ENCODE measurements around the gene RPTOR.
"Not testable (repeated sequence)": the region's sequence is repeated elsewhere in the genome, so short reads cannot be mapped to it uniquely, and the experiment has no call there.

The RPTOR gene

GRCh38 chr17:80696456-80696855 is 151.8 kb downstream of the RPTOR start:
- no peak overlapping the region for H3K27ac ChIP-seq (ENCODE audit: low read depth, low read length)
- no peaks in the 10 kb centered on the region for H3K27me3 ChIP-seq (ENCODE audit: control insufficient read depth in 5 of 5, insufficient read depth in 4 of 5, low read length in 5 of 5)
- no peak overlapping the region for H3K4me3 ChIP-seq (ENCODE audit: low read depth in 1 of 5, low read length in 5 of 5)
- no peaks in the 10 kb centered on the region for H3K9me3 ChIP-seq (ENCODE audit: control insufficient read depth in 5 of 5, low read length in 5 of 5)
- peaks cover 2 to 36% (median 32%) of the 10 kb centered on the region in 5 donors for H3K4me1 ChIP-seq (ENCODE audit: control insufficient read depth in 5 of 5, insufficient read depth in 5 of 5, low read length in 5 of 5)
- peaks cover 0 to 2% (median 0%) of the 10 kb centered on the region in 5 donors for H3K36me3 ChIP-seq (ENCODE audit: control insufficient read depth in 5 of 5, insufficient read depth in 5 of 5, low read length in 5 of 5)
- no peak overlapping the region for H3K9ac ChIP-seq (ENCODE audit: low read length in 5 of 5)

GRCh38 chr17:80696964-80697363 is 152.3 kb downstream of the RPTOR start:
- H3K9me3 ChIP-seq (ENCODE audit: control insufficient read depth in 5 of 5, low read length in 5 of 5), result no peaks in the 10 kb centered on the region
- no peak overlapping the region for H3K9ac ChIP-seq (ENCODE audit: low read length in 5 of 5)
- H3K27me3 ChIP-seq (ENCODE audit: control insufficient read depth in 5 of 5, insufficient read depth in 4 of 5, low read length in 5 of 5), result no peaks in the 10 kb centered on the region
- H3K4me3 ChIP-seq (ENCODE audit: low read depth in 1 of 5, low read length in 5 of 5), result no peak overlapping the region
- H3K27ac ChIP-seq (ENCODE audit: low read depth, low read length), result no peak overlapping the region
- peaks cover 2 to 36% (median 32%) of the 10 kb centered on the region in 5 donors for H3K4me1 ChIP-seq (ENCODE audit: control insufficient read depth in 5 of 5, insufficient read depth in 5 of 5, low read length in 5 of 5)
- peaks cover 0 to 2% (median 0%) of the 10 kb centered on the region in 5 donors for H3K36me3 ChIP-seq (ENCODE audit: control insufficient read depth in 5 of 5, insufficient read depth in 5 of 5, low read length in 5 of 5)

GRCh38 chr17:80698297-80698696 is 153.7 kb downstream of the RPTOR start:
- no peaks in the 10 kb centered on the region for H3K36me3 ChIP-seq (ENCODE audit: control insufficient read depth in 5 of 5, insufficient read depth in 5 of 5, low read length in 5 of 5)
- H3K27ac ChIP-seq (ENCODE audit: low read depth, low read length), result no peak overlapping the region
- peaks cover 2 to 36% (median 32%) of the 10 kb centered on the region in 5 donors for H3K4me1 ChIP-seq (ENCODE audit: control insufficient read depth in 5 of 5, insufficient read depth in 5 of 5, low read length in 5 of 5)
- no peak overlapping the region for H3K4me3 ChIP-seq (ENCODE audit: low read depth in 1 of 5, low read length in 5 of 5)
- no peaks in the 10 kb centered on the region for H3K9me3 ChIP-seq (ENCODE audit: control insufficient read depth in 5 of 5, low read length in 5 of 5)
- H3K27me3 ChIP-seq (ENCODE audit: control insufficient read depth in 5 of 5, insufficient read depth in 4 of 5, low read length in 5 of 5), result no peaks in the 10 kb centered on the region
- H3K9ac ChIP-seq (ENCODE audit: low read length in 5 of 5), result no peak overlapping the region

- H3K4me1 ChIP-seq (ENCODE audit: control insufficient read depth in 5 of 5, insufficient read depth in 5 of 5, low read length in 5 of 5), result peaks cover 2 to 30% (median 28%) of the 10 kb centered on the region in 5 donors
- not testable (repeated sequence) for H3K4me3 ChIP-seq (ENCODE audit: low read depth in 1 of 5, low read length in 5 of 5); H3K9ac ChIP-seq (ENCODE audit: low read length in 5 of 5); H3K27me3 ChIP-seq (ENCODE audit: control insufficient read depth in 5 of 5, insufficient read depth in 4 of 5, low read length in 5 of 5); H3K9me3 ChIP-seq (ENCODE audit: control insufficient read depth in 5 of 5, low read length in 5 of 5); H3K36me3 ChIP-seq (ENCODE audit: control insufficient read depth in 5 of 5, insufficient read depth in 5 of 5, low read length in 5 of 5); H3K27ac ChIP-seq (ENCODE audit: low read depth, low read length)
Observed at GRCh38 chr17:80699205-80699604, 154.6 kb downstream of the RPTOR start.

- Histone ChIP-seq H3K9ac (ENCODE audit: low read length in 5 of 5) (no peak overlapping the region), H3K36me3 (ENCODE audit: control insufficient read depth in 5 of 5, insufficient read depth in 5 of 5, low read length in 5 of 5) (no peaks in the 10 kb centered on the region), H3K4me3 (ENCODE audit: low read depth in 1 of 5, low read length in 5 of 5) (no peak overlapping the region)
Observed at GRCh38 chr17:80701730-80702129, 157.1 kb downstream of the RPTOR start.

GRCh38 chr17:80702315-80703141 is 157.9 kb downstream of the RPTOR start:
- H3K4me3 ChIP-seq (ENCODE audit: low read depth in 1 of 5, low read length in 5 of 5), result no peak overlapping the region
- no peak overlapping the region for H3K9ac ChIP-seq (ENCODE audit: low read length in 5 of 5)
- no peaks in the 10 kb centered on the region for H3K27me3 ChIP-seq (ENCODE audit: control insufficient read depth in 5 of 5, insufficient read depth in 4 of 5, low read length in 5 of 5)
- H3K4me1 ChIP-seq (ENCODE audit: control insufficient read depth in 5 of 5, insufficient read depth in 5 of 5, low read length in 5 of 5), result peaks cover 0 to 10% (median 6%) of the 10 kb centered on the region in 5 donors
- H3K9me3 ChIP-seq (ENCODE audit: control insufficient read depth in 5 of 5, low read length in 5 of 5), result no peaks in the 10 kb centered on the region
- H3K36me3 ChIP-seq (ENCODE audit: control insufficient read depth in 5 of 5, insufficient read depth in 5 of 5, low read length in 5 of 5), result no peaks in the 10 kb centered on the region
- H3K27ac ChIP-seq (ENCODE audit: low read depth, low read length), result no peak overlapping the region

More at GRCh38 chr17:80701730-80702129, 157.1 kb downstream of the RPTOR start:
- no peak overlapping the region for H3K27ac ChIP-seq (ENCODE audit: low read depth, low read length)
- no peaks in the 10 kb centered on the region for H3K9me3 ChIP-seq (ENCODE audit: control insufficient read depth in 5 of 5, low read length in 5 of 5)
- H3K4me1 ChIP-seq (ENCODE audit: control insufficient read depth in 5 of 5, insufficient read depth in 5 of 5, low read length in 5 of 5), result peaks cover 0 to 12% (median 8%) of the 10 kb centered on the region in 5 donors
- H3K27me3 ChIP-seq (ENCODE audit: control insufficient read depth in 5 of 5, insufficient read depth in 4 of 5, low read length in 5 of 5), result no peaks in the 10 kb centered on the region

GRCh38 chr17:80703142-80703478 is 158.5 kb downstream of the RPTOR start:
- no peak overlapping the region for H3K27ac ChIP-seq (ENCODE audit: low read depth, low read length)

GRCh38 chr17:80704381-80704819 is 159.8 kb downstream of the RPTOR start:
- H3K27ac ChIP-seq (ENCODE audit: low read depth, low read length), result no peak overlapping the region
- no peaks in the 10 kb centered on the region for H3K27me3 ChIP-seq (ENCODE audit: control insufficient read depth in 5 of 5, insufficient read depth in 4 of 5, low read length in 5 of 5)
- peaks cover 0 to 16% (median 12%) of the 10 kb centered on the region in 5 donors for H3K36me3 ChIP-seq (ENCODE audit: control insufficient read depth in 5 of 5, insufficient read depth in 5 of 5, low read length in 5 of 5)
- H3K4me3 ChIP-seq (ENCODE audit: low read depth in 1 of 5, low read length in 5 of 5), result no peak overlapping the region
- no peak overlapping the region for H3K9ac ChIP-seq (ENCODE audit: low read length in 5 of 5)
- no peaks in the 10 kb centered on the region for H3K9me3 ChIP-seq (ENCODE audit: control insufficient read depth in 5 of 5, low read length in 5 of 5)
- H3K4me1 ChIP-seq (ENCODE audit: control insufficient read depth in 5 of 5, insufficient read depth in 5 of 5, low read length in 5 of 5), result peaks cover 0 to 15% (median 5%) of the 10 kb centered on the region in 5 donors

More at GRCh38 chr17:80703142-80703478, 158.5 kb downstream of the RPTOR start:
- Histone ChIP-seq H3K9ac (ENCODE audit: low read length in 5 of 5) (no peak overlapping the region), H3K4me1 (ENCODE audit: control insufficient read depth in 5 of 5, insufficient read depth in 5 of 5, low read length in 5 of 5) (peaks cover 0 to 12% (median 7%) of the 10 kb centered on the region in 5 donors), H3K36me3 (ENCODE audit: control insufficient read depth in 5 of 5, insufficient read depth in 5 of 5, low read length in 5 of 5) (peaks cover 0 to 4% (median 0%) of the 10 kb centered on the region in 5 donors), H3K9me3 (ENCODE audit: control insufficient read depth in 5 of 5, low read length in 5 of 5) (no peaks in the 10 kb centered on the region), H3K4me3 (ENCODE audit: low read depth in 1 of 5, low read length in 5 of 5) (no peak overlapping the region), H3K27me3 (ENCODE audit: control insufficient read depth in 5 of 5, insufficient read depth in 4 of 5, low read length in 5 of 5) (no peaks in the 10 kb centered on the region)

- Histone ChIP-seq H3K27me3 (ENCODE audit: control insufficient read depth in 5 of 5, insufficient read depth in 4 of 5, low read length in 5 of 5) (no peaks in the 10 kb centered on the region), H3K4me1 (ENCODE audit: control insufficient read depth in 5 of 5, insufficient read depth in 5 of 5, low read length in 5 of 5) (peaks cover 0 to 15% (median 5%) of the 10 kb centered on the region in 5 donors), H3K27ac (ENCODE audit: low read depth, low read length) (no peak overlapping the region), H3K4me3 (ENCODE audit: low read depth in 1 of 5, low read length in 5 of 5) (no peak overlapping the region), H3K36me3 (ENCODE audit: control insufficient read depth in 5 of 5, insufficient read depth in 5 of 5, low read length in 5 of 5) (peaks cover 0 to 17% (median 14%) of the 10 kb centered on the region in 5 donors), H3K9ac (ENCODE audit: low read length in 5 of 5) (no peak overlapping the region), H3K9me3 (ENCODE audit: control insufficient read depth in 5 of 5, low read length in 5 of 5) (no peaks in the 10 kb centered on the region)
Observed at GRCh38 chr17:80704894-80705293, 160.3 kb downstream of the RPTOR start.

GRCh38 chr17:80705988-80706387 is 161.3 kb downstream of the RPTOR start:
- H3K36me3 ChIP-seq (ENCODE audit: control insufficient read depth in 5 of 5, insufficient read depth in 5 of 5, low read length in 5 of 5), result peaks cover 0 to 17% (median 14%) of the 10 kb centered on the region in 5 donors
- no peak overlapping the region for H3K27ac ChIP-seq (ENCODE audit: low read depth, low read length)
- H3K4me3 ChIP-seq (ENCODE audit: low read depth in 1 of 5, low read length in 5 of 5), result no peak overlapping the region
- H3K9me3 ChIP-seq (ENCODE audit: control insufficient read depth in 5 of 5, low read length in 5 of 5), result no peaks in the 10 kb centered on the region
- peaks cover 0 to 15% (median 5%) of the 10 kb centered on the region in 5 donors for H3K4me1 ChIP-seq (ENCODE audit: control insufficient read depth in 5 of 5, insufficient read depth in 5 of 5, low read length in 5 of 5)
- no peaks in the 10 kb centered on the region for H3K27me3 ChIP-seq (ENCODE audit: control insufficient read depth in 5 of 5, insufficient read depth in 4 of 5, low read length in 5 of 5)
- H3K9ac ChIP-seq (ENCODE audit: low read length in 5 of 5), result no peak overlapping the region

Measured in subcutaneous abdominal adipose tissue (tissue), 5 donors.